T-helper 1 cell (primary cell): Measurements from ENCODE around the gene RNASE13.

Source experiments
- DNase-seq, 5 donors: peaks; one replicate each; pipeline ENCODE4 v3.0.0-alpha.2; 2012 to 2020

Gene RNASE13

GRCh38 chr14:21063479-21063878 is 28.9 kb upstream of the RNASE13 start:
- no peak for DNase-seq

GRCh38 chr14:21061347-21061668 is 26.7 kb upstream of the RNASE13 start:
- no peak for DNase-seq

GRCh38 chr14:21060614-21061346 is 26.2 kb upstream of the RNASE13 start:
- no peak for DNase-seq

- no peak for DNase-seq
Measured at GRCh38 chr14:21059842-21060613, 25.4 kb upstream of the RNASE13 start.

GRCh38 chr14:21058903-21059302 is 24.3 kb upstream of the RNASE13 start:
- DNase-seq: no peak

GRCh38 chr14:21057803-21058675 is 23.4 kb upstream of the RNASE13 start, which contains the start of gene RNASE8:
Gene RNASE8, plus strand, starts transcription at chr14:21057822. Its CDS starts 71 bp downstream, at chr14:21057893.
- DNase-seq: no peak

GRCh38 chr14:21056520-21057163 is 22.0 kb upstream of the RNASE13 start:
- DNase-seq: no peak

- no peak for DNase-seq
Measured at GRCh38 chr14:21055432-21056117, 21.0 kb upstream of the RNASE13 start.

- no peak for DNase-seq
Measured at GRCh38 chr14:21054768-21055145, 20.1 kb upstream of the RNASE13 start.

- DNase-seq: no peak
Measured at GRCh38 chr14:21054123-21054767, 19.6 kb upstream of the RNASE13 start.

GRCh38 chr14:21053184-21054122 is 18.8 kb upstream of the RNASE13 start:
- DNase-seq: no peak

GRCh38 chr14:21050597-21050996 is 16.0 kb upstream of the RNASE13 start:
- DNase-seq: no peak

- no peak for DNase-seq
Measured at GRCh38 chr14:21049271-21049673, 14.7 kb upstream of the RNASE13 start.

- DNase-seq: no peak
Measured at GRCh38 chr14:21048638-21049037, 14.0 kb upstream of the RNASE13 start.

- DNase-seq: no peak
Measured at GRCh38 chr14:21047378-21047781, 12.8 kb upstream of the RNASE13 start.

GRCh38 chr14:21043974-21044618 is 9.5 kb upstream of the RNASE13 start:
- DNase-seq: no peak

GRCh38 chr14:21043387-21043973 is 8.9 kb upstream of the RNASE13 start:
- no peak for DNase-seq

- DNase-seq: no peak
Measured at GRCh38 chr14:21042918-21043317, 8.3 kb upstream of the RNASE13 start.

GRCh38 chr14:21041676-21042433 is 7.2 kb upstream of the RNASE13 start, which contains the start of gene RNASE7:
Gene RNASE7, plus strand, starts transcription at chr14:21042362. Its CDS starts 631 bp downstream, at chr14:21042993.
- no peak for DNase-seq
